K562 (cell line): ENCODE data around the gene ARSK. TPM values are rescaled to one million over a fixed set of nuclear protein-coding genes. Genes with fewer than 3 reads are reported as not detected.

Experiments
- ATF1 ChIP-seq, 2 experiments: fragments of 450-650 bp in 1 of 2; IDR thresholded peaks; 2 replicates each; pipeline ENCODE4 v1.6.1; 2016; ENCODE audit warnings: missing compliant biosample characterization in 1 of 2, missing genetic modification characterization in 1 of 2
- CBFA2T2 ChIP-seq: fragments of 450-650 bp; conservative IDR thresholded peaks from 2 replicates; pipeline ENCODE4 v1.6.1; 2017; ENCODE audit warnings: mild to moderate bottlenecking
- CBFA2T3 ChIP-seq: fragments of 450-650 bp; IDR thresholded peaks from 2 replicates; pipeline ENCODE4 v1.6.1; 2017
- EP300 ChIP-seq: IDR thresholded peaks from 2 replicates; pipeline ENCODE4 v1.6.1; 2012; ENCODE audit warnings: low read length, improper control_type of control experiment
- ETV6 ChIP-seq, 3 experiments: fragments of 150-350 bp in 1 of 3; sonication (generic) in 1 of 3; formaldehyde crosslinking in 1 of 3; IDR thresholded peaks; 2 replicates each; pipeline versions ENCODE4 v1.6.1 to v1.8.0; 2014 to 2022; ENCODE audit warnings: borderline replicate concordance in 2 of 3, low read depth in 2 of 3, antibody characterized with exemption in 1 of 3, low read length in 1 of 3, mild to moderate bottlenecking in 1 of 3, missing genetic modification reagents in 1 of 3
- JUND ChIP-seq, 2 experiments: IDR thresholded peaks; 2 replicates in 1 of 2; 3 replicates in 1 of 2; pipeline ENCODE4 v1.6.1; 2011; ENCODE audit warnings: borderline replicate concordance in 2 of 2, low read depth in 2 of 2, low read length in 2 of 2, improper control_type of control experiment in 1 of 2, missing biosample characterization in 1 of 2, missing genetic modification characterization in 1 of 2, missing genetic modification reagents in 1 of 2
- SMARCB1 ChIP-seq: IDR thresholded peaks from 2 replicates; pipeline ENCODE4 v1.6.1; 2011; ENCODE audit warnings: improper control_type of control experiment, low read depth; ENCODE audit not compliant: insufficient read length
- STAT5B ChIP-seq: fragments of 250-450 bp; sonication (Bioruptor Pico); IDR thresholded peaks from 2 replicates; pipeline ENCODE4 v1.8.0; 2021; ENCODE audit warnings: mild to moderate bottlenecking, inconsistent platforms
- TBL1XR1 ChIP-seq, 2 experiments: IDR thresholded peaks; 2 replicates each; pipeline ENCODE4 v1.6.1; 2012; ENCODE audit warnings: improper control_type of control experiment in 2 of 2, low read length in 2 of 2, mild to moderate bottlenecking in 1 of 2
- ZNF785 ChIP-seq: fragments of 250-450 bp; sonication (Bioruptor Pico); IDR thresholded peaks from 2 replicates; pipeline ENCODE4 v1.4.0; 2020; ENCODE audit warnings: mild to moderate bottlenecking
- polyA plus RNA-seq, 8 experiments: library from polyadenylated mRNA; depleted of rRNA in 4 of 8; stranded (reverse) in 5 of 8; unstranded in 3 of 8; fragments of >200 nt; fragmentation: Nextera tagmentation in 2 of 8; fragmentation: Illumina TruSeq in 1 of 8; extraction: Ambion mirVana in 2 of 8; extraction: Trizol in 1 of 8; gene quantifications; 2 replicates each; pipeline versions ENCODE4 v1.2.1 to v1.2.3, GENCODE V29; 2011 to 2014; ENCODE audit warnings: inconsistent platforms in 1 of 8, missing spikeins in 1 of 8
- total RNA-seq, 7 experiments: library from RNA; depleted of rRNA in 6 of 7; stranded (reverse); fragments of >200 nt in 6 of 7; fragmentation: Illumina TruSeq in 2 of 7; extraction: Trizol in 2 of 7; gene quantifications; 2 replicates each; pipeline versions ENCODE4 v1.2.1 to v1.2.3, GENCODE V29; 2011 to 2021; ENCODE audit warnings: low replicate concordance in 1 of 7
- TF ChIP-seq, protein P1 (sequence below), 2 experiments: fragments of 450-650 bp in 1 of 2; sonication (generic) in 1 of 2; formaldehyde crosslinking in 1 of 2; IDR thresholded peaks; 2 replicates each; pipeline versions ENCODE4 v1.7.1 to v1.9.0; 2016 to 2022; ENCODE audit warnings: inconsistent platforms in 1 of 2, mild to moderate bottlenecking in 1 of 2, missing genetic modification reagents in 1 of 2
- TF ChIP-seq, protein P2 (sequence below): fragments of 250-450 bp; sonication (Bioruptor Pico); IDR thresholded peaks from 2 replicates; pipeline ENCODE4 v1.8.0; 2021; ENCODE audit warnings: borderline replicate concordance, mild to moderate bottlenecking, moderate library complexity; ENCODE audit not compliant: poor library complexity, severe bottlenecking

The ARSK gene
- total and polyA plus RNA-seq, 9 of the 15 experiments (the other 6 are each of a cell fraction or from before 2014, with no cell fraction given), result 2.7 to 9.4 (median 7.1) TPM

GRCh38 chr5:95646569-95647431, 91.9 kb downstream of the ARSK start, which contains the start of gene RFESD (continued):
- TF ChIP-seq, protein P1, sequence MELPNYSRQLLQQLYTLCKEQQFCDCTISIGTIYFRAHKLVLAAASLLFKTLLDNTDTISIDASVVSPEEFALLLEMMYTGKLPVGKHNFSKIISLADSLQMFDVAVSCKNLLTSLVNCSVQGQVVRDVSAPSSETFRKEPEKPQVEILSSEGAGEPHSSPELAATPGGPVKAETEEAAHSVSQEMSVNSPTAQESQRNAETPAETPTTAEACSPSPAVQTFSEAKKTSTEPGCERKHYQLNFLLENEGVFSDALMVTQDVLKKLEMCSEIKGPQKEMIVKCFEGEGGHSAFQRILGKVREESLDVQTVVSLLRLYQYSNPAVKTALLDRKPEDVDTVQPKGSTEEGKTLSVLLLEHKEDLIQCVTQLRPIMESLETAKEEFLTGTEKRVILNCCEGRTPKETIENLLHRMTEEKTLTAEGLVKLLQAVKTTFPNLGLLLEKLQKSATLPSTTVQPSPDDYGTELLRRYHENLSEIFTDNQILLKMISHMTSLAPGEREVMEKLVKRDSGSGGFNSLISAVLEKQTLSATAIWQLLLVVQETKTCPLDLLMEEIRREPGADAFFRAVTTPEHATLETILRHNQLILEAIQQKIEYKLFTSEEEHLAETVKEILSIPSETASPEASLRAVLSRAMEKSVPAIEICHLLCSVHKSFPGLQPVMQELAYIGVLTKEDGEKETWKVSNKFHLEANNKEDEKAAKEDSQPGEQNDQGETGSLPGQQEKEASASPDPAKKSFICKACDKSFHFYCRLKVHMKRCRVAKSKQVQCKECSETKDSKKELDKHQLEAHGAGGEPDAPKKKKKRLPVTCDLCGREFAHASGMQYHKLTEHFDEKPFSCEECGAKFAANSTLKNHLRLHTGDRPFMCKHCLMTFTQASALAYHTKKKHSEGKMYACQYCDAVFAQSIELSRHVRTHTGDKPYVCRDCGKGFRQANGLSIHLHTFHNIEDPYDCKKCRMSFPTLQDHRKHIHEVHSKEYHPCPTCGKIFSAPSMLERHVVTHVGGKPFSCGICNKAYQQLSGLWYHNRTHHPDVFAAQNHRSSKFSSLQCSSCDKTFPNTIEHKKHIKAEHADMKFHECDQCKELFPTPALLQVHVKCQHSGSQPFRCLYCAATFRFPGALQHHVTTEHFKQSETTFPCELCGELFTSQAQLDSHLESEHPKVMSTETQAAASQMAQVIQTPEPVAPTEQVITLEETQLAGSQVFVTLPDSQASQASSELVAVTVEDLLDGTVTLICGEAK (IDR thresholded peaks at IDR 0.05), result peak; percentile 78
- TF ChIP-seq, protein P1 (CRISPR knock-in tag; IDR thresholded peaks at IDR 0.05), result no peak
- TF ChIP-seq ETV6 (IDR thresholded peaks at IDR 0.05; ENCODE audit: borderline replicate concordance in 1 of 2, low read depth in 2 of 2, low read length in 1 of 2), result peak in 1 of 2 experiments; percentile 54; a peak in 1 of 4 replicates
- TF ChIP-seq ETV6 (CRISPR knock-in tag; IDR thresholded peaks at IDR 0.05; ENCODE audit: borderline replicate concordance), result no peak
- TF ChIP-seq JUND (IDR thresholded peaks at IDR 0.05; ENCODE audit: borderline replicate concordance, low read depth, low read length), result peak; percentile 77
- TF ChIP-seq JUND (tag; IDR thresholded peaks at IDR 0.05; ENCODE audit: borderline replicate concordance, low read depth, low read length), result peak; percentile 35; the same call in 1 of the 3 replicates
- peak; percentile 87 for TF ChIP-seq SMARCB1
- peak; percentile 52; the same call in 1 of the 2 replicates for TF ChIP-seq EP300
- TF ChIP-seq ATF1 (CRISPR knock-in tag; IDR thresholded peaks at IDR 0.05), result no peak
- TF ChIP-seq ATF1 (tag; IDR thresholded peaks at IDR 0.05), result peak; percentile 93
- TF ChIP-seq, protein P2, sequence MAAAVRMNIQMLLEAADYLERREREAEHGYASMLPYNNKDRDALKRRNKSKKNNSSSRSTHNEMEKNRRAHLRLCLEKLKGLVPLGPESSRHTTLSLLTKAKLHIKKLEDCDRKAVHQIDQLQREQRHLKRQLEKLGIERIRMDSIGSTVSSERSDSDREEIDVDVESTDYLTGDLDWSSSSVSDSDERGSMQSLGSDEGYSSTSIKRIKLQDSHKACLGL (CRISPR knock-in tag), result peak; percentile 1
- TF ChIP-seq TBL1XR1 (IDR thresholded peaks at IDR 0.05; ENCODE audit: low read length in 2 of 2), result peak; percentile 36 to 69; a peak in 3 of 4 replicates
- peak; percentile 29; the same call in 1 of the 2 replicates for TF ChIP-seq CBFA2T3
- peak; percentile 79 for TF ChIP-seq CBFA2T2
- TF ChIP-seq STAT5B, result no peak
- TF ChIP-seq ZNF785 (CRISPR knock-in tag), result no peak
